ENCODE data around the gene PCDHA6.
"Not testable (repeated sequence)": the region's sequence is repeated elsewhere in the genome, so short reads cannot be mapped to it uniquely, and the experiment has no call there.

Gene PCDHA6

DNA sequence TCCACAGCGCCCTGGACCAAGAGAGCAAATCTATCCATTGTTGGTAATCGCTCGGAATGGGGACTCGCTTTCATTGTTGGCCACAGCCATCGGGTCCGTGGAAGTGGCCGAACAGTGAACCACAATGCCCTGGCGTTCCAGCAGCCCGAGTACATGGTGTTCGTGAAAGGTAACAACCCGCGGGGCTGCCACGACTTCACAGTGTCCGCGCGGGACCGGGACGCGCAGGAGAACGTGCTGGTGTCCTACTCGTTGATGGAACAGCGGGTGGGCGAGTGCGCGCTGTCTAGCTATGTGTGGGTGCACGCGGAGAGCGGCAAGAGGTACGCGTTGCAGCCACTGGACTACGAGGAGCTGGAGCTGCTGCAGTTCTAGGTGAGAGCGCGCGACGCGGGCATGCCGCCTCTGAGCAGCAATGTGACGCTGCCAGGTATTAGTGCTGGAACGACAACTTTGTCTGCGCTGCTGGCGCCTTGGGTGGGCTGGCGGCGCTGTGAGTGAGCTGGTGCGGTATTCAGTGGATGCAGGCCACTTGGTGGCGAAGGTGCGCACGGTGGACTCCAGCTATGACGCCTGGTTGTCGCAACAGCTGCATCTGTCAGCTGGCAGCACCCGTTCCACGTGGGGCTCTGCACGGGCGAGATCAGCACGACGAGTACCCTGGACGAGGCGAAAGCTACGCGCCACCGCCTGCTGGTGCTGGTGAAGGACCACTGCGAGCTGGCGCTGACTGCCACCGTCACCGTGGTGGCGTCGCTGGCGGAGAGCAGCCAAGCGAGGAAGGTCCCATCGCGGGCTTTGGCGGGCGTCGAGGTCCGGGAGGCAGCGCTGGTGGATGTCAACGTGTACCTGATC is 34.9 kb downstream of the PCDHA6 start:
- DNase-seq (ENCODE audit: low spot score) = no peak

DNA sequence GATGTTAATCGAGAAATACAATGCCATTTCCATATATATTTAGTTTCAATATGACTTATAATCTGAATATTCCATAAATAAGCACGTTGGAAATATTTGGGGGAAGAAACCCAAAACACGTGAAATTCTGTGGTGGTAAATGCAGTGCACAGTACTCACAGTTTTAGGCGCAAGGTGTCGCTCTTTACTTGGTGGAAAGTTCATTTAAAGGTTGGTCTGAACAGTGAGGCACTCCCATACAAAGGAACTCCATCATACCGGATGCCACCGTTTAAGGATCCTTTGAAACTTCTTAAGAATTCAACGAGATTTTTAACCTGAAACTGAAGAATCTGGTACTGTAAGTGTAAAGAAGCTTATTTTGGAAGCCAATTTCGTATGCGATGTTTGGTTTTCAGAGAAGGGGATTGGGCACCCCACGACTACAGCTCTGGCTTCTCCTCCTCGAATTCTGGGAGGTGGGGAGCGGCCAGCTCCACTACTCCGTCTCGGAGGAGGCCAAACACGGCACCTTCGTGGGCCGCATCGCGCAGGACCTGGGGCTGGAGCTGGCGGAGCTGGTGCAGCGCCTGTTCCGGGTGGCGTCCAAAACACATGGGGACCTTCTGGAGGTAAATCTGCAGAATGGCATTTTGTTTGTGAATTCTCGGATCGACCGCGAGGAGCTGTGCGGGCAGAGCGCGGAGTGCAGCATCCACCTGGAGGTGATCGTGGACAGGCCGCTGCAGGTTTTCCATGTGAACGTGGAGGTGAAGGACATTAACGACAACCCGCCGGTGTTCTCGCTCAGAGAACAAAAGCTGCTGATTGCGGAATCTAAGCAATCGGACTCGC is 41.2 kb downstream of the PCDHA6 start, which contains the start of gene PCDHA11:
PCDHA11 (plus strand) TSS at position 237 of the 834 bp plus-strand sequence; CDS start at position 384, 147 bp downstream.
- DNase-seq (ENCODE audit: low spot score) = peak; percentile 10

- DNase-seq (ENCODE audit: low spot score) = peak; percentile 14
These were observed 41.8 kb downstream of the PCDHA6 start for GRCh38 chr5:140869555-140869886.

- no peak for DNase-seq (ENCODE audit: low spot score)
These were observed 42.8 kb downstream of the PCDHA6 start for GRCh38 chr5:140870221-140871201.

DNA sequence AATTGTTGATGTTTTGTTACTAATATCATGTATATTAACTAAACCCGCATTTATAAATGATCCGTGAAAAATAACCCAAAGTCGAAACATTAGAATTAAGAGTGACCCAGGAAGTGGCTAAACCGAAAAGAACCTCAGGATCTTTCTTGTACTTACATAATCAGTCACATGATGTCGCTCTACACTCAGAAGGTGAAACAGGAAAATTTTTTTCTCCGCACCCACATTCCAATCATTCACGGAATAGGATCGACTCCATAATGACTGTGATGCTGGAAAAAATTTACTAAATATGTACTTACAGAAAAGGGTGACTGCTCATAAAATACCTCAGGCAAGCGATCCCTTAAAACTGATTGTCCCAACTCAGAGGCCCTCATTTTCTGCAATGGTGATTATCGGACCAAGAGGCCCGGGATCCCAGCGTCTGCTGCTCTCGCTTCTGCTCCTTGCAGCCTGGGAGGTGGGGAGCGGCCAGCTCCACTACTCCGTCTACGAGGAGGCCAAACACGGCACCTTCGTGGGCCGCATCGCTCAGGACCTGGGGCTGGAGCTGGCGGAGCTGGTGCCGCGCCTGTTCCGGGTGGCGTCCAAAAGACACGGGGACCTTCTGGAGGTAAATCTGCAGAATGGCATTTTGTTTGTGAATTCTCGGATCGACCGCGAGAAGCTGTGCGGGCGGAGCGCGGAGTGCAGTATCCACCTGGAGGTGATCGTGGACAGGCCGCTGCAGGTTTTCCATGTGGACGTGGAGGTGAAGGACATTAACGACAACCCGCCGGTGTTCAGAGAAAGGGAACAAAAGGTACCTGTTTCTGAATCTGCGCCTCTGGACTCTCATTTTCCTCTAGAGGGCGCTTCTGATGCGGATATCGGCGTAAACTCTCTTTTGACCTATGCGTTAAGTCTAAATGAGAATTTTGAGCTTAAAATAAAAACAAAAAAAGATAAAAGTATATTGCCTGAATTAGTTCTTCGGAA is 47.6 kb downstream of the PCDHA6 start, which contains the start of gene PCDHA12:
PCDHA12 (plus strand) TSS at position 224 of the 981 bp plus-strand sequence; CDS start at position 389, 165 bp downstream.
- DNase-seq (ENCODE audit: low spot score) = no peak

DNA sequence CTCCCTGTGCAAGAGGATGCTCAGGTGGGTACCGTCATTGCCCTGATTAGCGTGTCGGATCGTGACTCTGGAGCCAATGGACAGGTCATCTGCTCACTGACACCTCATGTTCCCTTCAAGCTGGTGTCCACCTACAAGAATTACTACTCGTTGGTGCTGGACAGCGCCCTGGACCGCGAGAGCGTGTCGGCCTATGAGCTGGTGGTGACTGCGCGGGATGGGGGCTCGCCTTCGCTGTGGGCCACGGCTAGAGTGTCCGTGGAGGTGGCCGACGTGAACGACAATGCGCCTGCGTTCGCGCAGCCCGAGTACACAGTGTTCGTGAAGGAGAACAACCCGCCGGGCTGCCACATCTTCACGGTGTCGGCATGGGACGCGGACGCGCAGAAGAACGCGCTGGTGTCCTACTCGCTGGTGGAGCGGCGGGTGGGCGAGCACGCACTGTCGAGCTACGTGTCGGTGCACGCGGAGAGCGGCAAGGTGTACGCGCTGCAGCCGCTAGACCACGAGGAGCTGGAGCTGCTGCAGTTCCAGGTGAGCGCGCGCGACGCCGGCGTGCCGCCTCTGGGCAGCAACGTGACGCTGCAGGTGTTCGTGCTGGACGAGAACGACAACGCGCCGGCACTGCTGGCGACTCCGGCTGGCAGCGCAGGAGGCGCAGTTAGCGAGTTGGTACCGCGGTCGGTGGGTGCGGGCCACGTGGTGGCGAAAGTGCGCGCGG is 48.9 kb downstream of the PCDHA6 start:
- not testable (repeated sequence) for DNase-seq (ENCODE audit: low spot score)

DNA sequence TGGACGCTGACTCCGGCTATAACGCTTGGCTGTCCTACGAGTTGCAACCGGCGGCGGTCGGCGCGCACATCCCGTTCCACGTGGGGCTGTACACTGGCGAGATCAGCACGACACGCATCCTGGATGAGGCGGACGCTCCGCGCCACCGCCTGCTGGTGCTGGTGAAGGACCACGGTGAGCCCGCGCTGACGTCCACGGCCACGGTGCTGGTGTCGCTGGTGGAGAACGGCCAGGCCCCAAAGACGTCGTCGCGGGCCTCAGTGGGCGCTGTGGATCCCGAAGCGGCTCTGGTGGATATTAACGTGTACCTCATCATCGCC is 49.5 kb downstream of the PCDHA6 start:
- DNase-seq (ENCODE audit: low spot score) = no peak
